HepG2 (cell line): Measurements from ENCODE around the gene GRIK4. TPM values are rescaled to one million over a fixed set of nuclear protein-coding genes. Genes with fewer than 3 reads are reported as not detected.

ENCODE experiments used
- ATAC-seq: fragments of 200-7000 bp; cut with Tn5 transposase; 3 replicates; pipeline ENCODE4 v1.9.1; 2020; ENCODE audit warnings: mild to moderate bottlenecking, moderate library complexity
- BruUV-seq: library from RNA; stranded (reverse); fragments of 400-500 nt; replicated peaks from 2 replicates; lab custom pipeline; 2021; lab: Mats Ljungman, UMichigan
- CTCF ChIA-PET: fragments of 300-600 bp; formaldehyde crosslinking; extraction: SDS; loops from one replicate; lab custom pipeline; 2021; ENCODE audit warnings: low total read pairs, inconsistent platforms, low intra/inter-chr PET ratio; lab: Yijun Ruan, JAX
- POLR2A ChIA-PET: fragments of 350-600 bp; sonication (Branson Sonifier 250); formaldehyde crosslinking; loops from one replicate; lab custom pipeline; 2020; ENCODE audit warnings: antibody characterized with exemption, inconsistent platforms; lab: Yijun Ruan, JAX
- DNase-seq: peaks from one replicate; pipeline ENCODE4 v3.0.0-alpha.2; 2015; ENCODE audit warnings: low spot score
- FAIRE-seq: peaks from 3 replicates; lab custom pipeline; 2011; peaks lifted over from hg19 to GRCh38; lab: Jason Lieb, UNC
- H2AFZ ChIP-seq: one replicate; pipeline ENCODE4 v1.6.1; 2011; ENCODE audit warnings: low read length, inconsistent platforms
- H3K27ac ChIP-seq: fragments of 300-600 bp; 3 replicates; pipeline ENCODE4 v1.8.0; 2011; ENCODE audit warnings: mixed run types, mild to moderate bottlenecking, mixed read lengths, low read length, inconsistent platforms; ENCODE audit not compliant: insufficient read depth; ENCODE audit errors: extremely low read length
- H3K27me3 ChIP-seq, 2 experiments: fragments of 200-600 bp in 1 of 2; 2 replicates in 1 of 2; 3 replicates in 1 of 2; pipeline versions ENCODE4 v1.6.0 to v1.8.0; 2011; ENCODE audit warnings: low read length in 2 of 2, mild to moderate bottlenecking in 2 of 2, moderate library complexity in 2 of 2, inconsistent platforms in 1 of 2; ENCODE audit not compliant: insufficient read depth in 2 of 2, control insufficient read depth in 1 of 2
- H3K36me3 ChIP-seq, 2 experiments: fragments of 200-600 bp in 1 of 2; replicated peaks in 1 of 2; 2 replicates in 1 of 2; 3 replicates in 1 of 2; pipeline versions ENCODE4 v1.5.1 to v1.8.0; 2011; ENCODE audit warnings: low read length in 2 of 2, inconsistent platforms in 1 of 2; ENCODE audit not compliant: insufficient read depth in 2 of 2, control insufficient read depth in 1 of 2
- H3K4me1 ChIP-seq: 2 replicates; pipeline ENCODE4 v1.5.1; 2012; ENCODE audit warnings: low read length, inconsistent platforms; ENCODE audit not compliant: insufficient read depth
- H3K4me2 ChIP-seq: 2 replicates; pipeline ENCODE4 v1.6.0; 2011; ENCODE audit warnings: low read depth, low read length, inconsistent platforms
- H3K4me3 ChIP-seq, 3 experiments: fragments of 200-600 bp in 1 of 3; sonication (generic), shearing (Covaris generic) in 1 of 3; replicated peaks in 1 of 3; 2 replicates each; pipeline ENCODE4 v1.5.1; 2011 to 2016; ENCODE audit warnings: low read length in 3 of 3, inconsistent platforms in 2 of 3, low read depth in 2 of 3, mild to moderate bottlenecking in 2 of 3, control low read depth in 1 of 3, mixed read lengths in 1 of 3; ENCODE audit not compliant: insufficient read depth in 1 of 3
- H3K79me2 ChIP-seq: one replicate; pipeline ENCODE4 v1.6.1; 2011; ENCODE audit warnings: low read length, inconsistent platforms; ENCODE audit not compliant: insufficient read depth
- H3K9ac ChIP-seq: 2 replicates; pipeline ENCODE4 v1.6.0; 2011; ENCODE audit warnings: mild to moderate bottlenecking, low read depth, low read length, inconsistent platforms; ENCODE audit not compliant: insufficient read depth
- H3K9me3 ChIP-seq: 2 replicates; pipeline ENCODE4 v1.5.1; 2012; ENCODE audit warnings: mild to moderate bottlenecking, low read length
- H4K20me1 ChIP-seq: 2 replicates; pipeline ENCODE4 v1.6.0; 2011; ENCODE audit warnings: inconsistent platforms, mild to moderate bottlenecking, low read length, moderate library complexity; ENCODE audit not compliant: insufficient read depth
- ARNTL ChIP-seq: sonication (generic); formaldehyde crosslinking; IDR thresholded peaks from 2 replicates; pipeline ENCODE4 v1.4.0; 2020; ENCODE audit warnings: mild to moderate bottlenecking, missing genetic modification reagents
- BRCA1 ChIP-seq: sonication (generic); formaldehyde crosslinking; IDR thresholded peaks from 2 replicates; pipeline ENCODE4 v1.4.0; 2020; ENCODE audit warnings: missing genetic modification reagents
- KAT8 ChIP-seq: IDR thresholded peaks from 2 replicates; pipeline ENCODE4 v1.6.1; 2016; ENCODE audit warnings: missing genetic modification reagents, missing compliant biosample characterization
- MEF2D ChIP-seq: sonication (generic); formaldehyde crosslinking; IDR thresholded peaks from 2 replicates; pipeline ENCODE4 v1.5.1; 2020; ENCODE audit warnings: mild to moderate bottlenecking, missing genetic modification reagents
- NR2F1 ChIP-seq, 2 experiments: fragments of 450-650 bp in 1 of 2; formaldehyde crosslinking in 1 of 2; IDR thresholded peaks; 2 replicates each; pipeline versions ENCODE4 v1.5.0 to v1.6.1; 2016 to 2020; ENCODE audit warnings: mild to moderate bottlenecking in 1 of 2, missing compliant biosample characterization in 1 of 2, missing genetic modification reagents in 1 of 2, moderate library complexity in 1 of 2
- RAD21 ChIP-seq: fragments of 450-650 bp; formaldehyde crosslinking; IDR thresholded peaks from 2 replicates; pipeline ENCODE4 v1.5.0; 2020; ENCODE audit warnings: mild to moderate bottlenecking
- STAG1 ChIP-seq: sonication (generic); formaldehyde crosslinking; IDR thresholded peaks from 2 replicates; pipeline ENCODE4 v1.4.0; 2020; ENCODE audit warnings: missing genetic modification reagents
- ZNF160 ChIP-seq: sonication (generic); formaldehyde crosslinking; IDR thresholded peaks from 2 replicates; pipeline ENCODE4 v1.8.0; 2022; ENCODE audit warnings: mild to moderate bottlenecking, inconsistent platforms, missing genetic modification reagents
- ZNF557 ChIP-seq: sonication (generic); formaldehyde crosslinking; IDR thresholded peaks from 2 replicates; pipeline ENCODE4 v1.4.0; 2020; ENCODE audit warnings: missing genetic modification reagents
- ZNF589 ChIP-seq: sonication (generic); formaldehyde crosslinking; conservative IDR thresholded peaks from 2 replicates; pipeline ENCODE4 v1.8.0; 2022; ENCODE audit warnings: mild to moderate bottlenecking, moderate library complexity, missing genetic modification reagents
- ZNF660 ChIP-seq: sonication (generic); formaldehyde crosslinking; IDR thresholded peaks from 2 replicates; pipeline ENCODE4 v1.5.1; 2020; ENCODE audit warnings: mild to moderate bottlenecking, low read depth, missing genetic modification reagents, borderline replicate concordance
- ZNF775 ChIP-seq: sonication (generic); formaldehyde crosslinking; IDR thresholded peaks from 2 replicates; pipeline ENCODE4 v1.4.0; 2020; ENCODE audit warnings: missing genetic modification reagents, mild to moderate bottlenecking, moderate library complexity, borderline replicate concordance
- ZSCAN31 ChIP-seq: sonication (generic); formaldehyde crosslinking; IDR thresholded peaks from 2 replicates; pipeline ENCODE4 v1.5.0; 2020; ENCODE audit warnings: low read depth, mild to moderate bottlenecking, missing genetic modification reagents
- ZZZ3 ChIP-seq: sonication (generic); formaldehyde crosslinking; IDR thresholded peaks from 2 replicates; pipeline ENCODE4 v1.4.0; 2020; ENCODE audit warnings: missing genetic modification reagents, mild to moderate bottlenecking, borderline replicate concordance
- WGBS: methylation state at CpG from one replicate; pipeline ENCODE4 v1.1.6; 2017; ENCODE audit warnings: low lambda C conversion rate; 5-methylcytosine and 5-hydroxymethylcytosine counted together
- in situ Hi-C: cut with HindIII; loops from 2 replicates; pipeline ENCODE4 v1.10.0; 2017; ENCODE audit warnings: low pct_unique_long_range_greater_than_20kb; ENCODE audit not compliant: extremely low pct_ligation_motif_present
- intact Hi-C: fragments of 100-400 bp; cut with micrococcal nuclease; formaldehyde crosslinking; loops from one replicate; pipeline ENCODE4 v1.10.0; 2022; ENCODE audit not compliant: unreplicated experiment
- polyA plus RNA-seq, 8 experiments: library from polyadenylated mRNA; depleted of rRNA in 3 of 8; stranded (reverse) in 7 of 8; unstranded in 1 of 8; fragments of >200 nt; fragmentation: Illumina TruSeq in 4 of 8; extraction: Trizol in 4 of 8; gene quantifications; 2 replicates each; pipeline versions ENCODE4 v1.2.1 to v1.2.3, GENCODE V29; 2011 to 2016; ENCODE audit warnings: low read depth in 4 of 8, missing spikeins in 1 of 8, mixed read lengths in 1 of 8; ENCODE audit not compliant: insufficient read depth in 1 of 8
- total RNA-seq, 5 experiments: library from RNA; depleted of rRNA; stranded (reverse); fragments of >200 nt; fragmentation: Illumina TruSeq; extraction: Trizol; gene quantifications; 2 replicates each; pipeline ENCODE4 v1.2.3, GENCODE V29; 2016; ENCODE audit warnings: low read depth in 1 of 5
- TF ChIP-seq, protein P1 (sequence below): sonication (generic); formaldehyde crosslinking; IDR thresholded peaks from 2 replicates; pipeline ENCODE4 v1.5.1; 2020; ENCODE audit warnings: mild to moderate bottlenecking, moderate library complexity, missing genetic modification reagents

GRIK4 gene
- total and polyA plus RNA-seq, 2 of the 13 experiments (the other 11 are each of a cell fraction or from before 2014, with no cell fraction given), result 0.04 to 0.07 TPM

DNA sequence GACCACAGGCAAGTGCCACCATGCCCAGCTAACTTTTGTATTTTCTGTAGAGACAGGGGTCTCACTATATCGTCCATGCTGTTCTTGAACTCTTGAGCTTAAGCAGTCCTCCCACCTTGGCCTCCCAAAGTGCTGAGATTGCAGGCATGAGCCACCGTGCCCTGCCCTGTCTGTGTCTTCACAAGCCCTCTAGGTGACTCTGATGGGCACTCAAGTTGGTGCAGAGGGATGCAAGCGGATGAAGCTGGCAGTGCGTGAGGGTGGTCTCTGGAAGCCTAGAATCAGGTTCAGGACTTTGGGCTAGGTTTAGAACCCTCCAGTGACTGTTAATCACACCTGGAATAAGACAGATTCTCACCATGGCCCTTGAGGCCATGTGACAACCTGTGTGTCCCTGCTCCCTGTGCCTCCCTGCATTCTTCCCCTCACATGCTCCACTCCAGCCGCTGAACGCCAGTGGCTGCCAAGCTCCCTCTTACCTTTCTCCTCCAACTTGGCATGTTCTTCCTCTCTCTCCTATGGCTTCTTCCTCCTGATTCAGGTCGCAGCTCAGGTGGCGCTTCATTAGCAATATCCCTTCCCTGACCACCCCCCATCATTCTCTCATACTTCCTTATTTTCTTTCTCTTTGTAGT, 270.1 kb downstream of the GRIK4 start:
- ATAC-seq (no peak), DNase-seq (no peak), FAIRE-seq (no peak)
- POLR2A ChIA-PET, result no interaction called here
- Histone ChIP-seq H3K4me1 (no peaks in the 10 kb centered on the region), H3K4me3 (no peak overlapping the region), H3K9me3 (no peaks in the 10 kb centered on the region), H3K9ac (no peak overlapping the region), H3K27ac (no peak overlapping the region), H3K4me2 (no peak overlapping the region), H2AFZ (no peak overlapping the region), H3K36me3 (no peaks in the 10 kb centered on the region), H3K79me2 (no peaks in the 10 kb centered on the region), H4K20me1 (no peaks in the 10 kb centered on the region), H3K27me3 (peaks cover 0 to 17% of the 10 kb centered on the region in 2 experiments; a peak in 2 of 5 replicates)
- CTCF ChIA-PET, result no interaction called here
- in situ Hi-C loops (no loop called here), intact Hi-C loops (no loop called here)
- BruUV-seq, result no TSS peak
- TF ChIP-seq ZNF660 (CRISPR knock-in tag), result no peak
- no peak for TF ChIP-seq ZNF775 (CRISPR knock-in tag)
- TF ChIP-seq STAG1 (CRISPR knock-in tag), result no peak
- no peak for TF ChIP-seq BRCA1
- TF ChIP-seq ZSCAN31 (CRISPR knock-in tag), result no peak
- TF ChIP-seq KAT8 (CRISPR knock-in tag), result no peak
- TF ChIP-seq ZZZ3 (CRISPR knock-in tag), result no peak
- TF ChIP-seq MEF2D (CRISPR knock-in tag), result no peak
- TF ChIP-seq, protein P1, sequence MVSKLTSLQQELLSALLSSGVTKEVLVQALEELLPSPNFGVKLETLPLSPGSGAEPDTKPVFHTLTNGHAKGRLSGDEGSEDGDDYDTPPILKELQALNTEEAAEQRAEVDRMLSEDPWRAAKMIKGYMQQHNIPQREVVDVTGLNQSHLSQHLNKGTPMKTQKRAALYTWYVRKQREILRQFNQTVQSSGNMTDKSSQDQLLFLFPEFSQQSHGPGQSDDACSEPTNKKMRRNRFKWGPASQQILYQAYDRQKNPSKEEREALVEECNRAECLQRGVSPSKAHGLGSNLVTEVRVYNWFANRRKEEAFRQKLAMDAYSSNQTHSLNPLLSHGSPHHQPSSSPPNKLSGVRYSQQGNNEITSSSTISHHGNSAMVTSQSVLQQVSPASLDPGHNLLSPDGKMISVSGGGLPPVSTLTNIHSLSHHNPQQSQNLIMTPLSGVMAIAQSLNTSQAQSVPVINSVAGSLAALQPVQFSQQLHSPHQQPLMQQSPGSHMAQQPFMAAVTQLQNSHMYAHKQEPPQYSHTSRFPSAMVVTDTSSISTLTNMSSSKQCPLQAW, result no peak
- no peak for TF ChIP-seq ZNF557 (CRISPR knock-in tag)
- TF ChIP-seq ZNF160 (CRISPR knock-in tag), result no peak
- no peak for TF ChIP-seq ARNTL (CRISPR knock-in tag)
- TF ChIP-seq RAD21 (CRISPR knock-in tag), result no peak
- TF ChIP-seq ZNF589, result no peak
- TF ChIP-seq NR2F1 (CRISPR knock-in tag; IDR thresholded peaks at IDR 0.05), result no peak
- 43% methylated on average over 8 of the region's 8 CpGs for WGBS
